Hepatocyte (in vitro differentiated cells): ENCODE data around the gene SPRY1.

Source experiments
- EZH2 ChIP-seq: fragments of 200-600 bp; sonication (generic); IDR thresholded peaks from 2 replicates; pipeline ENCODE4 v1.6.1; 2016; ENCODE audit warnings: antibody characterized with exemption, mild to moderate bottlenecking, borderline replicate concordance
- TF ChIP-seq, protein P1 (sequence below): fragments of 200-600 bp; sonication (generic); IDR thresholded peaks from 2 replicates; pipeline ENCODE4 v1.5.1; 2016; ENCODE audit warnings: antibody characterized with exemption, mild to moderate bottlenecking; ENCODE audit not compliant: poor library complexity

GRCh38 chr4:123398853-123399626, 2.4 kb downstream of the SPRY1 start:
- TF ChIP-seq, protein P1, sequence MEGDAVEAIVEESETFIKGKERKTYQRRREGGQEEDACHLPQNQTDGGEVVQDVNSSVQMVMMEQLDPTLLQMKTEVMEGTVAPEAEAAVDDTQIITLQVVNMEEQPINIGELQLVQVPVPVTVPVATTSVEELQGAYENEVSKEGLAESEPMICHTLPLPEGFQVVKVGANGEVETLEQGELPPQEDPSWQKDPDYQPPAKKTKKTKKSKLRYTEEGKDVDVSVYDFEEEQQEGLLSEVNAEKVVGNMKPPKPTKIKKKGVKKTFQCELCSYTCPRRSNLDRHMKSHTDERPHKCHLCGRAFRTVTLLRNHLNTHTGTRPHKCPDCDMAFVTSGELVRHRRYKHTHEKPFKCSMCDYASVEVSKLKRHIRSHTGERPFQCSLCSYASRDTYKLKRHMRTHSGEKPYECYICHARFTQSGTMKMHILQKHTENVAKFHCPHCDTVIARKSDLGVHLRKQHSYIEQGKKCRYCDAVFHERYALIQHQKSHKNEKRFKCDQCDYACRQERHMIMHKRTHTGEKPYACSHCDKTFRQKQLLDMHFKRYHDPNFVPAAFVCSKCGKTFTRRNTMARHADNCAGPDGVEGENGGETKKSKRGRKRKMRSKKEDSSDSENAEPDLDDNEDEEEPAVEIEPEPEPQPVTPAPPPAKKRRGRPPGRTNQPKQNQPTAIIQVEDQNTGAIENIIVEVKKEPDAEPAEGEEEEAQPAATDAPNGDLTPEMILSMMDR: peak; percentile 53
- TF ChIP-seq EZH2: no peak
